Measurements from ENCODE around the gene ZFYVE1. TPM values are rescaled to one million over a fixed set of nuclear protein-coding genes. Genes with fewer than 3 reads are reported as not detected.

ZFYVE1 gene
- total and polyA plus RNA-seq, 2 of the 13 experiments (the other 11 are each of a cell fraction or from before 2014, with no cell fraction given) = 2.6 to 5.3 TPM

- TF ChIP-seq HNF1A (IDR thresholded peaks at IDR 0.05; ENCODE audit: low read depth) (no peak; the same call in 1 of the 2 replicates), HNF1A (CRISPR knock-in tag; IDR thresholded peaks at IDR 0.05; ENCODE audit: borderline replicate concordance) (no peak; the same call in 1 of the 2 replicates), LBX2 (CRISPR knock-in tag; IDR thresholded peaks at IDR 0.05; ENCODE audit: borderline replicate concordance) (no peak), ZNF207 (IDR thresholded peaks at IDR 0.05; ENCODE audit: borderline replicate concordance) (no peak), ZNF816 (CRISPR knock-in tag; IDR thresholded peaks at IDR 0.05; ENCODE audit: borderline replicate concordance) (no peak), ETS1 (CRISPR knock-in tag; IDR thresholded peaks at IDR 0.05) (no peak), PCBP1 (IDR thresholded peaks at IDR 0.05; ENCODE audit: borderline replicate concordance, low read depth, low read length) (no peak), CTCF (CRISPR knock-in tag; IDR thresholded peaks at IDR 0.05) (0 out of 2 replicates have a peak, but pooled peaks have one; percentile 7), E2F5 (CRISPR knock-in tag; conservative IDR thresholded peaks at IDR 0.05) (no peak), MXD1 (CRISPR knock-in tag; IDR thresholded peaks at IDR 0.05) (0 out of 2 replicates have a peak, but pooled peaks have one; percentile 23), RBFOX2 (IDR thresholded peaks at IDR 0.05; ENCODE audit: low read depth, low read length) (peak; percentile 50; the same call in 1 of the 2 replicates), AHDC1 (CRISPR knock-in tag; IDR thresholded peaks at IDR 0.05; ENCODE audit: borderline replicate concordance) (no peak)
Observed at GRCh38 chr14:73026845-73027542, at the start of gene ZFYVE1 (continued).

Measured in HepG2 (cell line).